Endothelial cell of hepatic sinusoid (primary cell): ENCODE data around the gene BID.

Source experiments
- in situ Hi-C: cut with HindIII; loops from 2 replicates; pipeline ENCODE4 v1.10.0; 2017; ENCODE audit warnings: low sequenced_read_pairs

The BID gene

DNA sequence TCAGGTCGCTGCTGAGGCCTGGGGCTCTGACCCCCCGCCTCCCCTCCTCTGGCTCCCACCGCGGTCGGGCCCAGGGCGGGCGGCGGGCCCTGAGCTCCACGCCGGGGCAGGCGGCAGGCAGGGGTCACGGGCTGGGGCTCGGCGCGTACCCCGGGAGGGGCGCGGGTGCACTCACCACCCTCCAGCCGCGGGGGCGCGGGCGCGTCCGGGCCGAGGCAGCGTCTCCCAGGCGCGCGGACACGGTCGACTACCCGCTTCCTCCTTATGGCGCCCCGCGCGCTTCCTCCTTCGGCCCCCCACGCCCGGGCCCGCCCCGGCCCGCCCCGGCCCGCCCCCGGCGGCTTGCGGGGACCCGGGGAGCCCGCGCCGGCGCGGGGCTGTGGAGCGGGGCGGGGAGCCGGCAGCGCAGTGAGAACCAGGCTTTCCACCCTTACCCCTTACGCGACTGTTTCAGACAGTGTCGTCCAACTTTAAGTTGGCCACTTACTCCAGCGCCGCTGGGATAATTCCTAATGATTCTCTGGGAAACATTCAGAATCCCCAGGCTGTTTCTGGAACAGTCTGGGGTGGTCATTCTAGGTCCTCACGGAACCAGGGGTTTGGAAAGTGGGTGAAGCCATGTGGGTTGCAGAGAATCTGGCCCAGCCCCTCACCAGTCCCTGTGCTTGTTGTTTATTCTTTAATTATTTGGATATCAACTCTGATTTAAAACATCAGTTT is at the start of gene BID:
BID (minus strand) TSS at position 264 of the 720 bp plus-strand sequence. CDS start 24,353 bp downstream, outside the sequence.
- in situ Hi-C loops = loop anchor here (5.0 kb wide), 1 partner anchor 52 kb away; no protein-coding TSS in a partner anchor

GRCh38 chr22:17823964-17824363 is 49.7 kb upstream of the BID start:
- in situ Hi-C loops = loop anchor here (5.0 kb wide), 1 partner anchor 98 kb away; no protein-coding TSS in a partner anchor

GRCh38 chr22:17823226-17823625 is 49.0 kb upstream of the BID start:
- in situ Hi-C loops = loop anchor here (5.0 kb wide), 1 partner anchor 99 kb away; no protein-coding TSS in a partner anchor

GRCh38 chr22:17822087-17822486 is 47.8 kb upstream of the BID start:
- in situ Hi-C loops = loop anchor here (5.0 kb wide), 1 partner anchor 100 kb away; no protein-coding TSS in a partner anchor

- in situ Hi-C loops = loop anchor here (5.0 kb wide), 1 partner anchor 101 kb away; no protein-coding TSS in a partner anchor
Measured at GRCh38 chr22:17820879-17821439, 46.7 kb upstream of the BID start.

- in situ Hi-C loops = no loop called here
Measured at GRCh38 chr22:17818649-17819048, 44.4 kb upstream of the BID start.

DNA sequence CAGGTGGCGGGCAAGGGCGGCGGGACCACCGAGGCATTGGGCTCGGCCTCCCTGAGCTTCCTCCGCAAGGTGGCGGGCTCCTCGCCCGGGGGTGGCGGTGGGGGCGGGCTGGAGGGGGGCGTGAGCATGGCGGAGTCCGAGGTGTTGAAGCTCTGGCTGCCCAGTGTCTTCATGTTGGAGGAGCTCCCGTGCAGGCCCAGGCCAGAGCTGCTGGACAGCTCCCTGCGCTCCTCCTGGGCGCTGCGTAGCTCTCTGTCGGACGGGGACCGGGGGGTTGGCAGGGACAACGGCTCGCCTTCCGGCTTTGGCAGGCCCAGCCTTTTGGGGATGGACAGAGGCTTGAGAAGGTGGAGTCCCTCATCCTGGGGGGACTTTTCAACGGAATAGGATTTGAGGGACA is 43.9 kb upstream of the BID start:
- in situ Hi-C loops = no loop called here

- in situ Hi-C loops = no loop called here
Measured at GRCh38 chr22:17817511-17818065, 43.3 kb upstream of the BID start.

GRCh38 chr22:17817079-17817478 is 42.8 kb upstream of the BID start:
- in situ Hi-C loops = no loop called here

DNA sequence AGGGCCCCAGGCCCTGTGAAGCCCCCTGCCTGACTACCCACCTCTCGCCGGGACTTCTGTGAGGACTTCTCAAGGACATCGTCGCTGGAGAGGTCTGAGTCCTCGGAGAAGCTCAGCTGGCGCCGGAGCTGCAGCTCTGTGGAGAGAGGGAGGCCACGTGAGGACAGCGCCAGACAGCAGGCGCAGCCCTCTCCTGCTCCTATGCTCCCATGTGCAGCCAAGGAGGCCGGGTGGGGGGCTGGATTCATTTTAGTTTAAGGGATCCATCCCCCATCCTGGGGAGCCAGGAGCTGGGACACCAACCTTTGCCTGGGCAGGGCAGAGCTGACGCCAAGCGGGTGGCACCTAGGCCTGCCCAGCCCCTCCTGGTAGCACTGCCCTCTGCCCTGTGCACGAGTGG is 42.4 kb upstream of the BID start:
- in situ Hi-C loops = no loop called here

GRCh38 chr22:17815703-17816254 is 41.5 kb upstream of the BID start:
- in situ Hi-C loops = no loop called here

- in situ Hi-C loops = no loop called here
Measured at GRCh38 chr22:17814830-17815229, 40.6 kb upstream of the BID start.

- in situ Hi-C loops = no loop called here
Measured at GRCh38 chr22:17814084-17814483, 39.8 kb upstream of the BID start.

DNA sequence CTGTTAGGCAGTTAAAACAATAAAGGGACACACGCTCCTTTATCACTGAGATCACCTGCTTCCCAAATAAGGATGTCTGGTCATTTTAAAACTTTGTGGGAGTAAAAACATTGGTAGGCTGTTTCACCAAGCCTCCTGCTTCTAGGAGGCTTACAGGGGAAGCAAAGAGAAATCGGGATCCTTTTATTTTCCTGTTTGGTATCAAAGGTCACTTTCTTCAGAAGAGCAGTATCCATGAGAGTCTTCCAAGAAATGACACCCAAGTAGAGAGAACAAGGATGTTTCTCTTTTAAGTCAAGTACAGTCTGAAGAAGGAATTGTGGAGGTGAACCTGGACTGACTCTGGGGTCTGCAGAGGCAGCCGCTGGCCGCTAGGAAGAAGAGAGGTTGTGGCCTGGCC is 36.9 kb upstream of the BID start:
- in situ Hi-C loops = no loop called here

DNA sequence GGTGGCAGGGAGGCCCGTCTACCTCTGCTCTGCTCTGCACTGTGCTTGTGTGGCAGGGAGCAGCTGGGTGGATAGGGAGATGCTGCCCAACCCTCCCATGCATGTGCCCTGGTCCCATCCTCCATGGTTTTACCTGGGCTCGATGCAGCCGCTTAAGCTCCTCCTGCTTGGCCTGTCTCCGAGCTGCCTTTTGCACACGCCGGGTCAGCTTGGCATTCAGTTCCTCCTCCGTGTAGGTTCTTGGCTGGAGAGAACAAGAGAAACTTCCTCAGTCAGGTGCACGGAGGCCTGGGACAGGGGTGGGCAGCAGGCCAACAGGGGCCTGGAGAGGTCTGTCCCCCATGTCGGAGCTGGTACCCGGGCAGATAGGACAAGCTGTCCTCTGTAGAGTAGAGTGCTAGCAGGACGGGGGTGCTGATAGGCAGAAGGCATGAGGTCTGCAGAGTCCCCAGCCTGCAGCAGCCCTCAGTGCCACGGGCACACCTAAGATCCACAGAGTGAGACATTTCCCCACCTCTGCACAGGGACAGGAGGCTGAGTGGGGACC is 36.4 kb upstream of the BID start:
- in situ Hi-C loops = no loop called here

GRCh38 chr22:17808693-17809403 is 34.6 kb upstream of the BID start:
- in situ Hi-C loops = no loop called here

- in situ Hi-C loops = no loop called here
Measured at GRCh38 chr22:17807578-17808410, 33.5 kb upstream of the BID start.

DNA sequence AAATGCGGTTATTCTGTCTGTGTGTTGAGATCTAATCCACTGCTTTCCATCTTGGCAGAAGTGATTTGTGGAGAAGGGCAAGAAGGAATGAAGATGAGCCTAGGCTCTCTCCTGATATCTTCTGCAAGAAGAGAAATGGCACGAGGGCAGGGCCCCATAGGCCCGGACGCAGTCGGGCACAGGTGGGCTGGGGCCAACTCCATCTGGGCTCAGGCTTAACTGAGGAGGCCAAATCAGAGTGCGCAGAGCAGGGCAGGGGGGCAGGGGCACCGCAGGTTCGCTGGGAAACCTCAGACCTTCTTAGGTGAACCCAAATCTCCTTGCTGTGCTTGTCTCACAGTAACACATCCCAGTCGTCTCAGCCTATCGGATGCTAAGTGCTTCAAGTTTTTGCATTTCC is 32.8 kb upstream of the BID start:
- in situ Hi-C loops = no loop called here

- in situ Hi-C loops = no loop called here
Measured at GRCh38 chr22:17806437-17806836, 32.2 kb upstream of the BID start.
